ENCODE measurements around the gene CDC14A.
A peak's percentile ranks its signal among the peaks of the same experiment; 100 is the strongest.
"Not testable (repeated sequence)": the region's sequence is repeated elsewhere in the genome, so short reads cannot be mapped to it uniquely, and the experiment has no call there.

CDC14A gene

DNA sequence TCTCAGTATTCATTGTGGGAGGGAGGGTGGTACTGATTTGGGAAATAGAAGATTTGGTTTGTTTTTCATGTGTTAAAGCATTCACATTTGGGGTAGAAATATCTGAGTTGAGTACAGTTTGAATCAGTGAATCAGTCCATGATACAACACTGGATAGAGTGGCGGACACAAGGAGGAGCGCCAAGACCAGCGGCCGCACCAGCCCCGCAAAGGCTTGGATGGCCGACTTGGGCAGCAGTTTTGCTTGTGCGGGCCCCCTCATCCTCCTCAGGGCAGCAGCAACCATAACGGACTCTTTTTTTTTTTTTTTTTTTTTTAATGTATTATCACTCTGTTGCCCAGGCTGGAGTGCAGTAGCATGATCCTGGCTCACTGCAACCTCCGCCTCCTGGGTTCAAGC lies 20.0 kb upstream of the CDC14A start:
- DNase-seq (ENCODE audit: low read depth): no peak

DNA sequence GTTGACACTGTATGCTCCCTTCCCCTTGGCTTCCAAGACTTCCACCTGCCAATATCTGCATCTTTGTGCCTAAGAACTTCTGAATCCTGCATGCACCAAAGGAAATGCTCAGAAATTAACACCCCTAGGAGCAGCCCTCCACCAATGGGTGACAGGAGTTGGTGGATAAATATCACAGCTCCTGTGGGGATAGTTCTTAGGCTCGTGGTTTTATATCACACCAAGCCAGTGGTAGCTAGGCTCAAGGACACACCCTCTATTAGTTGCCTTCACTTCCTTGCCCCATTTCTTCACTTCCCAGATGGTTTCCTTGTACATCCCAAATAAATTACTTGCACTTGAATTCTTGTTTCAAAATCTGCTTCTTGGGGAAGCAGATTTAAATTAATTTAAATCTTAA lies 16.9 kb upstream of the CDC14A start:
- DNase-seq (ENCODE audit: low read depth): no peak

DNA sequence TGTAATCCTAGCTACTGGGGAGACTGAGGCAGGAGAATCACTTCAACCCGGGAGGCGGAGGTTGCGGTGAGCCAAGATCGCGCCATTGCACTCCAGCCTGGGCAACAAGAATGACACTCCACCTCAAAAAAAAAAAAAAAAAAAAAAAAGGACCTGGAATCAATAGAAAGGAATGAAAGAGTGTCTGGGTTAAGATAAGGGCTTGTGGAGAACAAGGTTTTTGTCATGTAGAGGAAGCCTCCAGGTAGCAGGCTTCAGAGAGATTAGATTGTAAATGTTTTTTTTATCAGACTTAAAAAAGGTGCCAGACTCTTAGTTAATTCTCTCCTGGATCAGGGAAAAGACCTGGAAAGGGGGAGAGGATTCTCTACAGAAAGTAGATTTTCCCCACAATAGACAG lies 14.4 kb upstream of the CDC14A start:
- DNase-seq (ENCODE audit: low read depth): not testable (repeated sequence)

DNA sequence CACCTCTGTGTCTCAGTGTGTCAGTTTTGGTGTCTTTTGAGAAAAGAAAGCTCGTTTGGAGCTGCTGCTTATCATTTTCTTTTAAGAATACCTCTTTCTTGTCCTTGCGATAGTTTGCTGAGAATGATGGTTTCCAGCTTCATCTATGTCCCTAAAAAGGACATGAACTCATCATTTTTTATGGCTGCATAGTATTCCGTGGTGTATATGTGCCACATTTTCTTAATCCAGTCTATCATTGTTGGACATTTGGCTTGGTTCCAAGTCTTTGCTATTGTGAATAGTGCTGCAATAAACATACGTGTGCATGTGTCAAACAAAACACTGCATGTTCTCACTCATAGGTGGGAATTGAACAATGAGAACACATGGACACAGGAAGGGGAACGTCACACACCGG lies 12.6 kb upstream of the CDC14A start:
- DNase-seq (ENCODE audit: low read depth): not testable (repeated sequence)

DNA sequence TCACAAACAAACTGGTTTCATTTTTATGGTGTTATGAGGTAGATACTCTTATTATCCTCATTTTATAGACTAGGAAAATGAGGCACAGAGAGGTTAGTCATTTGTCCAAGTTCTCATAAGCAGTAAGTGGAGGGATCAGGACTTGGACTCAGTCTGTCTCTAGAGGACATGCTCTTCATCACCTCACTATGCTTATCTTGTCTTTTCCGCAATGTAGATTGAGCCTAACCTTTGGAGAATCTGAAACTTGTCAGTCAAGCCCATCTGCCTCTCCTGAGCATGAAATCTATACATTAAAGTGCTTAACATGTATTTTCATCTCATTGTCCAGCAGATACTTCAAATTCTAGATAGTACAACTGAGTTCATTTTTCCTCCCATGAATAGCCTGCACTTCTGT lies 11.8 kb upstream of the CDC14A start:
- no peak for DNase-seq (ENCODE audit: low read depth)

DNA sequence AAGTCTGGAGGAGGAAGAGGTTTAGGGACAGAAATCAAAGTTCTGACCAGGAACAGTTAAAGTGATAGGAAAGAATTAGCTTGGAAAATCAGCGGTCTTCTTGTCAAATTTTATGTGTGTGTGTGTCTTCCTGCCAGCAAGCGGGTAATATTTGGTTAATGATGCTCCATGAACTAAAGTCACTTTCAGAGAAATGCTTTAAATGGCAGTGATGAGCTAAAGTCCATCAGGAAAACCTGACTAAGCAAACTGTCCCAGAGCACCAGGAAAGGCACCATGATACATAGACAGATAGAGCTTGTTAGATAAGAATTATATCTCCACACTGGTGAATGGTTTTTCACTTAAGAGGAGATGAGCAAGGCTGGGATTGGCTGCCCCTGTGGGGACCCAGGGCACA lies 10.0 kb upstream of the CDC14A start:
- no peak for DNase-seq (ENCODE audit: low read depth)

DNA sequence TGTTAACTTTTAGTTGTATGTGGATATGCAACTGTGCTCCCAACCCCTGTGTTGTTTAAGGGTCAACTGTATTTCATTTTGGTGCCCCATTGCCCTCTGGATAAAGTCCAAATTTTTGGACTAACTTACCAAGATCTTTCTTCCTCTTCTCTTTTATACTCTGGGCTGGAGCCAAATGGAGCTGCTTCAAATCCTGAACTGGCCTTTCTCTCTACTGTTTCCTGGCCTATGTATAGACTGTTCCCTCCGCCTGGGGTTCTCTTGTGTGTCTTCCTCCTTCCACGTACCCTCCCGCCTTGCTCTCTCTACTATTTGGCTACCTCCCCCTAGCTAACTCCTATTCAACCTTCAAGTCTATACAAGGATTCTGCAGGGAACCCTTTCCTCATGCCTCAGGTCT lies 8.4 kb upstream of the CDC14A start:
- no peak for DNase-seq (ENCODE audit: low read depth)

DNA sequence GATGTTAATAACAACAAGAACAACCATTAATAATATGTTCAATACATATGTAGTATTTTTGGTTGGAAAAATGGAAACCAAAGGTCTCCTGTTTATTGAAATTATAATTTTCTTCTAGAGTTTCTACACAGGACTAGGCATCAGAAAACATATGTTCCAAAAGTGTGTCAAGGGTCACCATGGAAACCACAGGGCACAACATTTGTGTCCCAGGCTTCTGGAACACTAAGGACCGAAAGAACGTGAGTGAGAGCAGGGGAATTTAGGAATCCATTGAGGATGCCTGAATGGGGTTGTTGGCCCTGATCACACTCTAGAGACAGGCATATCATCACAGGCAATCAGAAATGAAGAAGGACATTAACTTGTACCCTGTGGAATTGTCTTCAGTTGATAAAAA lies 7.5 kb upstream of the CDC14A start:
- peak; percentile 12 for DNase-seq (ENCODE audit: low read depth)

DNA sequence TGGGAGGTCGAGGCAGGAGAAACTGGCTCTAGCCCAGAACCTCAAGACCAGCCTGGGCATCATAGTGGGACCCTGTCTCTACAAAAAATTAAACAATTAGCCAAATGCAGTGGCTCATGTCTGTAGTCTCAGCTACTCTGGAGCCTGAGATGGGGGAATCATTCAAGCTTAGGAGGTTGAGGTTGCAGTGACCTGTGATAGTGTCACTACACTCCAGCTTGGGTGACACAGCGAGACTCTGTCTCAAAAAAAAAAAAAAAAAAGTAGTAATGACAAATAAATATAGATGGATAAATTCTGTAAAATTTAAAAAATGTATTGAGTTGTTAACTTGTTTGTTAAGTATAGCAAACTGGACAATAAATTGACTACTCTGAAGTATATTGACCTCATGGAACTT lies 5.9 kb upstream of the CDC14A start:
- no peak for DNase-seq (ENCODE audit: low read depth)

DNA sequence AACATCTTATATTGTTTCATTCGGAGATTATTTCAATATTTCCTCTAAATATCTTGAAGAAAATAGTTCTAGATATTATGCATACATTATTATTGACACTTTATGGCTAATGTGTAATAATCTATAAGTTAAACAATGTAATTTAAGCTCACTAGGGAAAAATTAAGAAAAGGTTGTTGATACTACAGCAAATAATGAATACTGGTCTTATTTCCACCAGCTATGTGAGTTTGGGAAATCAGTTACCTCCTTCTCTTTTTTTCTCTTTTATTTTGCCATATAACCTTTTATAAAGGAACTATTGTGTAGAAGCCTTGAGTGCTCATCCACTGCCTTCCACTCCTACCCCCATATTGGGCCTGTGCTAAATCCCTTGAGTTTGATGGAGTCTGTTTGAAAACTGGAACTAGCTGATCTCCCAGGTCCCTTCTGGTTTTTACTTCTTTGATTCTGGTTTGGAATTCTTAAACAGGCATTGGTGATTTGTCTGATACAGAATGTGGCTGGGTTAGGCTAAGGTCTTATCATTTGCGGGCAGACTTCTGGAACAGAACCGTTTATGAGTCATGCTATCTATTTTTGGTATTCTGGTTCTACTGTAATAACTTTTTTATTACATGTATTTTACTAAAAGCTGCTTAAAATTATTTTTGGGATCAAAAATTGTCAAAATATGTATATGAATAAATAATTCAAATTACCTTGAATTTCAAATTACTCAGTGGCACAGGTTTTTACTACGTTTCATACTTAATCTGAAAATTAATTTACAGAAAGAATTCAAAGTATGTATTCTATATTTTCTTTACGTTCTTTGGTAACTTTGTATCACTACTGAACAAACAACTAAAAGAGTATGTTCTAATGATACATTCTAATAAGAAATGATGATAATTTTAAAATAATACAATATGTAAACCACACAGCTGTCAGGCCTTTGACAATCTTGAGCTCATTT lies 5.0 kb upstream of the CDC14A start:
- peak; percentile 42 for DNase-seq (ENCODE audit: low read depth)

DNA sequence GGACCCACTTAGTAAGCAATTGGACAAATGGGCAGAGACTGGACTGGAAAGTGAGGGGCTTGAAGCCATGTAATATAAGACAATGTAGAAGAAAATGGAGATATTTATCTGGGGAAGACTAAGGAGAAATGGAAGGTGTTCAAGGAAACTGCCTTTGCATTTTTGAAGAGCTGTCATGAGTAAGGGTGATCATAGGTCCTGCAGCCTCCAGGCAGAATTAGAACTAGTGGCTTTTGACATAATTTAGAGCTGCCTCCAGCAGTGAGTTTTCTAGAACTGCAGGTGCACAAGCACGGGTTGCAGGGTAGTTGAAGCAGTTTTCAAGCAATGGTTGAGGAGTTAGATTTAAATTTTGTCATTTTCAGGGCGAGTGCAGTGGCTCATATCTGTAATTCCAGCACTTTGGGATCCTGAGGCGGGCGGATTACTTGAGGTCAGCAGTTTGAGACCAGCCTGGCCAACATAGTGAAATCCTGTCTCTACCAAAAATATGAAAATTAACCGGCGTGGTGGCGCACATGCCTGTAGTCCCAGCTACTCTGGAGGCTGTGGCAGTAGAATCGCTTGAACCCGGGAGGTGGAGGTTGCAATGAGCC lies 3.7 kb upstream of the CDC14A start:
- no peak for DNase-seq (ENCODE audit: low read depth)

DNA sequence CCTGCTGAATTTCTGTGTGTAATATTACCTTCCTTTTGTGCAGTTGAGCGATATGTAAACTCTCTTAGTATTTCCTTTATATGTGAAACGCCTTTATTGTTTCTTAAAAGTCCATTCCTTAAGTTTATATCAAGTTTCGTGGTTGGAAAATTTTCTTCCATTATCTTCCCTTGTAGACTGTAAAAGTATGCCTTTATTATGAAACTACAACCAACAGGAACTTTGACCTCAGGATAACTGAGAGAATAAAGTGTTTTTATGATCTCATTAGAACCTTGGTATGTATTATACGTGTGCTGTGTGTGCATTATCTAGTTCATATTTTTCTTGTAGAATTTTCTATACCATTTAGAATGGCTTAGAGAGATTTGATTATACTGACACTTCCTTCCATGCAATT lies 3.1 kb upstream of the CDC14A start:
- no peak for DNase-seq (ENCODE audit: low read depth)

DNA sequence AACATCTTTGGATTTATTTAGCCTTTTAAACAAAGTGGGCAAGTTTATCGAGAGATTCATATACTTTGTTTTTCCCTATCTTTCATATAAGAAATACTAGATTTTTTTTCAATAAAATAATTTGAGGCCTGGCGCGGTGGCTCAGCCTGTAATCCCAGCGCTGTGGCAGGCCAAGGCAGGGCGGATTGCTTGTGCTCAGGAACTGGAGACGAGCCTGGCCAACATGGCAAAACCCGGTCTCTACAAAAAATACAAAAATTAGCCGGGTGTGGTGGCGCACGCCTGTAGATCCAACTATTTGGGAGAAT lies 1.6 kb upstream of the CDC14A start:
- DNase-seq (ENCODE audit: low read depth): no peak

DNA sequence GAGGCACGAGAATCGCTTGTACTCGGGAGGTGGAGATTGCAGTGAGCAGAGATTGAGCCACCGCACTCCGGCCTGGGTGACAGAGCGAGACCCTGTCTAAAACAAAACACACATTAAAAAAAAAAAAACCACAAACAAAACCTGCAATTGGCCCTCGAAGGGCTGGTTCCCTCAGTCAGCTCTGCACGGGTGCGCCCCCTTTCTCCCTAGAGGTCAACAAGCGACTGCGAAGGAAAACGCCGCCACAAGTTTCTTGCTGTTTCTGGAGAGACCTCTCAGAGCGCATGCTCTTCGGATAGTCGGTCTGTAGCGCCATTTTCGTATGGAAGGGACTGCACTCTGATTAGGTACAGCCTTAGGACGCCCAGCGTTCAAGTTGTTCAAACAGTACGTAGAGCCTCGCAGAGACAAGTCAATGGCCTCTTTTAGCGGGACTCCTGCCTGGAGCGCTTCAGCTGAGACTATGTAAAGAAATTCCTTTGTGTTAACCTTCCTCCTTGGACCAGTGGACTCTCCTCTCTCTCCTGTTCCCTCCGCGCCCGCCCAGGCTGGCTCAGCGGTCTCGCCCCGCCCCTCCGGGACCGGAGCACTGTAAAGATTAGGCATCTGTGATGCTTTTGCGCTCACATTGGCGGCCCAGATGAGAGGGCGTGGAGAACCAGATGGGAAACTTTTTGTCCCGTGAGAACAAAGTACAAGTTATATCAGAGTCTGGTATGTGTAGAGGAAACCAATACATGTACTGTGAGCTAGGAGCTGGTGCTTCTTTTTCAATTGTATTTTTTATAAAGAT lies 1.0 kb upstream of the CDC14A start:
- DNase-seq (ENCODE audit: low read depth): peak; percentile 95

DNA sequence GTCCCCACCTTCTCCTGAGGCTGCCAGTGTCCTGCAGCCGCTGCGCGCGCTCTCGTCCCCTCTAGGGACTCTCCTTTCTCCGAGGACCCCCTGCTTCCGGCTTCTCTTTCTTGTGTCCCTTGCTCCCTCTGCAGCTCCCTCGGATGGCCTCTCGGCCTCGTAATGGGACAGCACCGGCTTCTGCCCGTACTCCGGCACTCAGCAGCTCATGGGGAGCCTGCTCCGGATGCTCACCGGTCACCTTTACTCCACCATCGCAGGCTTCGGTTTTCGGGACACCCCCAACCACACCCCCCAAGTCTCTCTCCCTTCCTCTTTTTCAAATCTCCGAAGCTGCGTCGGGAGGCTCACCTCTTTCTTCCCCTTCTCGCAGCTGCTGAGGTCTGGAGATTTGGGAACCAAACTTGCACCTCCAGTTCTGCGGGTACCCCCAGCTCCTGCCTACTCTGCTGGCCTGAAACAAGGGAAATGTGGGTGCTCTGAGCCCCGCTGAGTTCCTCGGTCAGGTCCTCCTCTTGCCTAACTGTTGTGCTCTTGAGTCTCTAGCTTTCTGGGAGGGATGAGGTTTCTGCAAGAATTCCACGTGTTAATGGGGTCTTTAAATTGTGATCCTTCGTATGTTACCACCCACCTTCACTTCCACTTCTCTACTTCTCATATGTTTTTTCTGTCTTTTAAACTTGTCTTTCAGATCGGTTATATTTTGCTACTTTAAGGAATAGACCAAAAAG lies 930 bp downstream of the CDC14A start:
- DNase-seq (ENCODE audit: low read depth): peak; percentile 49

DNA sequence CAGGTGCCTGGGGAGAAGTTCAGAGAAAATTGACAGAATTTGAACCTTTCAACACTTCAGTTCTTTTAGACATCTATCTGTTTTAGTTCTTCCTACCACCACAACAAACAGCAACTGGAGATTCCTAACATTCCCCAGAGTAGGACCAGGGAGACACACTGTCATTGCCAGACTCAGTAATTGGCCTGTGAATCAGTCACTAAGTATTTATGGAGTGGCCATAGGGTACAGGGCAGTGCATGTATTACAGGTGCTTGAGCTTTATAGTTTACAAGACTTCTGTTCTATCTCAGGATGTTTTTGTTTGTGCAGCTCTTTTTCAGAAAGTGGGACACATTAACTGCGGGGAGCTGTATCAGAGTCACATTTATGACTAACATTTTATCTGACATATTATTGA lies 1.7 kb downstream of the CDC14A start:
- DNase-seq (ENCODE audit: low read depth): peak; percentile 80

DNA sequence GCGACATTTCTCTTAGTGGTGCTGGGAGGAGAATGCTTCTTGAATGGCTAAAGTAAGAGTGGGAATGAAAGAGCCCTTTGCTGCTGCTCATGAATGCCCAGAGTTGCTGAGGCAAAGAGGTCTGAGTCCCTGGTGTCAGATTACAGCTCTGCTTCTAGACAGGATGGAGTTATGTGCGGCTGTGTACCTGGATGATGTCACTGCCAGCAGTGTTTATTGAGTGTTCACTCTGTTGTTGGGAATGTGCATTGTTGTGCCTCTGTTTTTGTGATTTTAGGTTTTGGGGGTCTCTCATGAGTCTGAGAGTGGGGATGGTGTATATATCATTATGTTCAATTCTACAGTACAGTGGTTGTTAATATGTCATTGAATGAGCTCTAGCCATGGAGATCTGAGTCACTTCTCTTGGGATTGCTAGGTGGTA lies 2.7 kb downstream of the CDC14A start:
- DNase-seq (ENCODE audit: low read depth): peak; percentile 51

DNA sequence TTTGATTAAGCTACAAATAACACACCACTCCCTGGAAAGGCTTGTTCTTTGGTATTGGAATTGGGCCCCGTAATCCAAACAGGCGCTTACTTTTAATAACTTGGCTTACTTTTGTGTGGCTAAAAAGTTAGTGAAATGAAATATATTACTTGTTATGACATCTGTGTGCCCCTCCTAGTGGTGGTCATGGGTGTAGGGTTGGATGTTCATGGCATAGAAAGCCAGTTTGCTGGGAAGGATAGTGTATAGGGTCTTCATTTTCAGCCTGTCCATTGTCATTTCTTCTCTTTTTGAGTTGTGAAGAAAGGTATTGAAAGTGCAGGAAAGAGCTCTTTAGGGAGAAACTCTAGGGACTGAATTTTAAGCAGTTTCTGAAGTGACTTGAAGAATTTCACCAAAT lies 5.9 kb downstream of the CDC14A start:
- DNase-seq (ENCODE audit: low read depth): peak; percentile 42

DNA sequence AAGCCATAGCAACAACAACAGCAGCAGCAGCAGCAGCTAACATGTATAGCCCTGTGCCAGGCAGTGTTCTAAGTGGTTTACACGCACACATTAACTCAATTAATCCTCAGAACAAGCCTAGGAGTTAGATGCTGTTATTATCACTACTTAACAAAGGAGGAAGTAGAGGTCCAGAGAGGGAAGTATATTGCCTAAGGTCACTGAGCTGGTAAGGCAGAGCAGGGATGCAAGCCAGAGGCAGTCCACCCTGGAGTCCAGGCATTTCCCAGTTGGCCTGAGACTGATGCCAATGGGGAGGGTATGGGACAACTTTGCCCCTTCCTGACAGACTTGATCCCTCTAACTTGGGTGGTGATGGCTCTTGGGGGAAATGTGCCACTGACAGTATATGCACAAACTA lies 6.8 kb downstream of the CDC14A start:
- no peak for DNase-seq (ENCODE audit: low read depth)

DNA sequence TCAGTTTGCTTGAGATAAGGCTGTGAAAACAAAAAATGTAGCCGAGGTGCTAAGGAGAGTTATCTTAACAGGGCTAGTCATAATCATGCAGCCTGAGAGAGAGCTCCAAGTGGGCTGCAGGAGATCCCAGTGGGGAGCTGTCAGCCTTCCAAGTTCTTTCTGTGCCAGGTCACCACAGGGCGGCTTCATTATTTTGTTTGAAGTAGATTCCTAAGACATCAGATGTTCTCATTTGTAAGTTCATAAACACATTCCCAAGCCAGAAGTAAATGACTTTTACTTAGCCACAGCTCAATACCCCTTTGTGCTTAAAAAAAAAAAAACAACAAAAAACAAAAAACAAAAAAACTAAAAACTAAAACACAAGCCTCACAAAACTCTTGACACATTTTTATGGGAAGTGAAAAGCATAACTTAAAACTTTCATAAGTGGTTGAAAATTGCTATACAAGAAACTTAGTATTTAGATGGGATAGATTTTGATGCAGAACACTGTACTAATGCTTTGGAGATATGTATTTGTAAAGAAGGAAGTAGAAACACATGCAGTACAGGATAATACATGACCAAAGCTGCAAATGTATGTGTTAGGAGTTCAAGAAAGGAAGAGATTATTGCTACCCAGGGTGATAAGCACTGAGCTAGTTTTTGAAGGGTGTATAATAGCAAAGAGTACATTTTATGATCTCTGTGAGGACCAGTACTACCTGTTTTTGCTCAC lies 8.6 kb downstream of the CDC14A start:
- DNase-seq (ENCODE audit: low read depth): peak; percentile 9

DNA sequence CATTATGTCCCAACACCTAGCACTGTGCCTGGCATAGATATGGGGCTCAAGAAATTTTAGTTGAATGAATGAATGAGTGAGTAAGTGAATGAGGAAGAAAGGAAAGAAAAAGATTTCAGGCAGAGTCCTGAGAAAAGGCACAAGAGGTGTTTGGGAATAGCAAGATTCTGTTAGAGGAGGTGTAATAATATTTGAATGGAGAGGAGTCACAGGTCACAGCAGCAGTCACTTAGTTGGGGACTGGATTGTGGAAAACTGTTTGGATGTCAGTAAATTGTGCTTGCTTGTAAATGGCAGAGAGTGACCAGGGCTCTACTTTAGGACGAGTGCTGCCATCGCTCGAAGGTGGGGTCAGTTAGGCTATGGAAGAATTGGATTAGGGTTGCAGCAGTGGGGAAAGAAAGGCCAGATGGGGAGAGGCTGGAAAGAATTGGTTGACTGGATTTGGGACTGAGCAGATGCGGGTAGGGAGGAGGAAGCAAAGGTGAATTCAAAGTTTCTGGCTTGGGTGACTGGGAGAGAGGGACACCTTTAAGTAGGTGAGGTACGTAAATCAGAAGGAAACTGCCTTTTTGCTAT lies 9.3 kb downstream of the CDC14A start:
- no peak for DNase-seq (ENCODE audit: low read depth)

Data from ELR (cell line).